ENCODE results near the gene EMILIN3.

Gene EMILIN3

GRCh38 chr20:41366546-41367392, at the start of gene EMILIN3:
Gene EMILIN3 (minus strand): TSS chr20:41366818. CDS start chr20:41366634, 184 bp downstream.
- DNase-seq, result no peak

- DNase-seq, result no peak
Measured at GRCh38 chr20:41415191-41415590, 48.6 kb upstream of the EMILIN3 start.

GRCh38 chr20:41413169-41413568, 46.6 kb upstream of the EMILIN3 start:
- no peak for DNase-seq

- no peak for DNase-seq
Measured at GRCh38 chr20:41412324-41413120, 45.9 kb upstream of the EMILIN3 start.

GRCh38 chr20:41411391-41411847, 44.8 kb upstream of the EMILIN3 start:
- no peak for DNase-seq

GRCh38 chr20:41408986-41409385, 42.4 kb upstream of the EMILIN3 start:
- no peak for DNase-seq

GRCh38 chr20:41408156-41408794, 41.7 kb upstream of the EMILIN3 start:
- no peak for DNase-seq

- no peak for DNase-seq
Measured at GRCh38 chr20:41407607-41408006, 41.0 kb upstream of the EMILIN3 start.

- no peak for DNase-seq
Measured at GRCh38 chr20:41406896-41407444, 40.4 kb upstream of the EMILIN3 start.

- no peak for DNase-seq
Measured at GRCh38 chr20:41406353-41406752, 39.7 kb upstream of the EMILIN3 start.

GRCh38 chr20:41405436-41405835, 38.8 kb upstream of the EMILIN3 start:
- DNase-seq, result no peak

GRCh38 chr20:41403604-41404003, 37.0 kb upstream of the EMILIN3 start:
- DNase-seq, result no peak

- no peak for DNase-seq
Measured at GRCh38 chr20:41398408-41398807, 31.8 kb upstream of the EMILIN3 start.

- DNase-seq, result no peak
Measured at GRCh38 chr20:41395667-41396664, 29.3 kb upstream of the EMILIN3 start.

- no peak for DNase-seq
Measured at GRCh38 chr20:41394931-41395666, 28.5 kb upstream of the EMILIN3 start.

GRCh38 chr20:41394081-41394480, 27.5 kb upstream of the EMILIN3 start:
- no peak for DNase-seq

- no peak for DNase-seq
Measured at GRCh38 chr20:41393705-41394066, 27.1 kb upstream of the EMILIN3 start.

- DNase-seq, result no peak
Measured at GRCh38 chr20:41392871-41393704, 26.5 kb upstream of the EMILIN3 start.

- DNase-seq, result no peak
Measured at GRCh38 chr20:41392295-41392694, 25.7 kb upstream of the EMILIN3 start.

- DNase-seq, result no peak
Measured at GRCh38 chr20:41391587-41392001, 25.0 kb upstream of the EMILIN3 start.

Measured in stimulated activated CD4-positive, alpha-beta T cell treated with anti-CD3 and anti-CD28 coated beads, Interleukin-1b, Interleukin-23, amount 100 ng/mL, for 48 hours (primary cell).